SK-N-SH treated with all-trans-retinoic acid at 6 μM for 48 hours (cell line): ENCODE measurements around the gene ADAM19.

Experiments used
- ATAC-seq: fragments of 200-7000 bp; cut with Tn5 transposase; 3 replicates; pipeline ENCODE4 v1.9.1; 2020; ENCODE audit warnings: mild to moderate bottlenecking, moderate library complexity
- BACH2 ChIP-seq: fragments of 250-450 bp; sonication (Bioruptor Pico); IDR thresholded peaks from 2 replicates; pipeline ENCODE4 v1.9.0; 2021; ENCODE audit warnings: mild to moderate bottlenecking, borderline replicate concordance
- CSDC2 ChIP-seq: fragments of 250-450 bp; sonication (Bioruptor Pico); IDR thresholded peaks from 2 replicates; pipeline ENCODE4 v1.5.0; 2020; ENCODE audit warnings: mild to moderate bottlenecking, moderate library complexity
- ESRRG ChIP-seq: fragments of 250-450 bp; sonication (Bioruptor Pico); IDR thresholded peaks from 2 replicates; pipeline ENCODE4 v1.6.1; 2021; ENCODE audit warnings: mild to moderate bottlenecking
- GLIS3 ChIP-seq: fragments of 250-450 bp; sonication (Bioruptor Pico); IDR thresholded peaks from 2 replicates; pipeline ENCODE4 v1.5.0; 2020; ENCODE audit warnings: mild to moderate bottlenecking, moderate library complexity
- ISL1 ChIP-seq: fragments of 250-450 bp; sonication (Bioruptor Pico); IDR thresholded peaks from 2 replicates; pipeline ENCODE4 v2.1.2; 2022; ENCODE audit warnings: mild to moderate bottlenecking, moderate library complexity
- OSR1 ChIP-seq: fragments of 250-450 bp; sonication (Bioruptor Pico); IDR thresholded peaks from 2 replicates; pipeline ENCODE4 v1.8.0; 2022; ENCODE audit warnings: moderate library complexity, mild to moderate bottlenecking, inconsistent platforms
- PPARA ChIP-seq: fragments of 250-450 bp; sonication (Bioruptor Pico); IDR thresholded peaks from 2 replicates; pipeline ENCODE4 v1.5.0; 2020; ENCODE audit warnings: mild to moderate bottlenecking, borderline replicate concordance
- RARB ChIP-seq: fragments of 250-450 bp; sonication (Bioruptor Pico); IDR thresholded peaks from 2 replicates; pipeline ENCODE4 v1.8.0; 2021; ENCODE audit warnings: mild to moderate bottlenecking, moderate library complexity
- SNAI2 ChIP-seq: fragments of 250-450 bp; sonication (Bioruptor Pico); IDR thresholded peaks from 2 replicates; pipeline ENCODE4 v1.5.0; 2020; ENCODE audit warnings: mild to moderate bottlenecking, moderate library complexity
- TCF4 ChIP-seq: fragments of 250-450 bp; sonication (Bioruptor Pico); IDR thresholded peaks from 2 replicates; pipeline ENCODE4 v1.8.0; 2021; ENCODE audit warnings: mild to moderate bottlenecking, moderate library complexity, borderline replicate concordance
- TOX ChIP-seq: fragments of 250-450 bp; sonication (Bioruptor Pico); IDR thresholded peaks from 2 replicates; pipeline ENCODE4 v1.8.0; 2021; ENCODE audit warnings: mild to moderate bottlenecking, moderate library complexity, borderline replicate concordance
- ZC3H10 ChIP-seq: fragments of 250-450 bp; sonication (Bioruptor Pico); IDR thresholded peaks from 2 replicates; pipeline ENCODE4 v1.5.1; 2021; ENCODE audit warnings: mild to moderate bottlenecking, moderate library complexity
- ZFP3 ChIP-seq: fragments of 250-450 bp; sonication (Bioruptor Pico); IDR thresholded peaks from 2 replicates; pipeline ENCODE4 v1.5.0; 2020; ENCODE audit warnings: mild to moderate bottlenecking, moderate library complexity
- ZFP30 ChIP-seq: fragments of 450-650 bp; formaldehyde crosslinking; IDR thresholded peaks from 2 replicates; pipeline ENCODE4 v1.5.0; 2022; ENCODE audit warnings: mild to moderate bottlenecking, moderate library complexity
- ZNF565 ChIP-seq: fragments of 450-650 bp; formaldehyde crosslinking; conservative IDR thresholded peaks from 2 replicates; pipeline ENCODE4 v1.5.0; 2020; ENCODE audit warnings: low read depth, mild to moderate bottlenecking, moderate library complexity
- ZNF70 ChIP-seq: fragments of 450-650 bp; formaldehyde crosslinking; IDR thresholded peaks from 2 replicates; pipeline ENCODE4 v1.5.0; 2020; ENCODE audit warnings: mild to moderate bottlenecking, moderate library complexity
- ZNF8 ChIP-seq: fragments of 450-650 bp; formaldehyde crosslinking; IDR thresholded peaks from 2 replicates; pipeline ENCODE4 v1.5.0; 2020; ENCODE audit warnings: mild to moderate bottlenecking, moderate library complexity
- TF ChIP-seq, protein P1 (sequence below): fragments of 250-450 bp; sonication (Bioruptor Pico); IDR thresholded peaks from 2 replicates; pipeline ENCODE4 v1.8.0; 2021; ENCODE audit warnings: low read depth, mild to moderate bottlenecking, moderate library complexity, borderline replicate concordance
- TF ChIP-seq, protein P2 (sequence below): fragments of 250-450 bp; sonication (Bioruptor Pico); IDR thresholded peaks from 2 replicates; pipeline ENCODE4 v1.5.0; 2020; ENCODE audit warnings: mild to moderate bottlenecking, moderate library complexity
- TF ChIP-seq, protein P3 (sequence below): fragments of 250-450 bp; sonication (Bioruptor Pico); IDR thresholded peaks from 2 replicates; pipeline ENCODE4 v1.5.1; 2020; ENCODE audit warnings: low read depth, mild to moderate bottlenecking, moderate library complexity
- TF ChIP-seq, protein P4 (sequence below): fragments of 250-450 bp; sonication (Bioruptor Pico); IDR thresholded peaks from 2 replicates; pipeline ENCODE4 v1.8.0; 2020; ENCODE audit warnings: mild to moderate bottlenecking, moderate library complexity, borderline replicate concordance
- TF ChIP-seq, protein P5 (sequence below): fragments of 250-450 bp; sonication (Bioruptor Pico); IDR thresholded peaks from 2 replicates; pipeline ENCODE4 v1.5.1; 2021; ENCODE audit warnings: mild to moderate bottlenecking, moderate library complexity

The ADAM19 gene

DNA sequence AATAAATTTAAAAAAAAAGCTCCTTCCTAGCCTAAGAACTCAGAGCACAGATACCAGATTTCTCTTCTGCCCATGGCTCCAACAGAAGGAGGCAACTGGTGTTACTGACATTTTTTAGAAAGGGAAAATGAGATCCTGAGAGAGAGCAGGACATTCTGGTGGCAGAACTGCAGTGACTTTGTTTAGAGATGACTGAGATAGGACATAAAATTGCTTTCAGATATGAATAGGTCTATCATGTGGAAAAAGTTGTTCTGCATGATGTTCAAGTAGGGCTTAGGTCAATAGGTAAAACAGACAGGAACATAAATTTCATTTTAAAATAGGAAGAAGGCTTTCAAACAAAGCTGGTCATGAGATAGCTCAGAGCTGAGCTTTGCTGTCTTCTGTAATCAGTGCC is 66.0 kb downstream of the ADAM19 start:
- ATAC-seq: no peak
- TF ChIP-seq ISL1 (CRISPR knock-in tag) (no peak), CSDC2 (CRISPR knock-in tag) (no peak), RARB (no peak), ZFP30 (no peak), SNAI2 (CRISPR knock-in tag) (no peak), ZNF70 (CRISPR knock-in tag) (no peak), PPARA (no peak), TCF4 (CRISPR knock-in tag) (no peak), ZC3H10 (CRISPR knock-in tag) (no peak), ZNF565 (CRISPR knock-in tag) (no peak), BACH2 (CRISPR knock-in tag) (no peak)
- TF ChIP-seq, protein P1, sequence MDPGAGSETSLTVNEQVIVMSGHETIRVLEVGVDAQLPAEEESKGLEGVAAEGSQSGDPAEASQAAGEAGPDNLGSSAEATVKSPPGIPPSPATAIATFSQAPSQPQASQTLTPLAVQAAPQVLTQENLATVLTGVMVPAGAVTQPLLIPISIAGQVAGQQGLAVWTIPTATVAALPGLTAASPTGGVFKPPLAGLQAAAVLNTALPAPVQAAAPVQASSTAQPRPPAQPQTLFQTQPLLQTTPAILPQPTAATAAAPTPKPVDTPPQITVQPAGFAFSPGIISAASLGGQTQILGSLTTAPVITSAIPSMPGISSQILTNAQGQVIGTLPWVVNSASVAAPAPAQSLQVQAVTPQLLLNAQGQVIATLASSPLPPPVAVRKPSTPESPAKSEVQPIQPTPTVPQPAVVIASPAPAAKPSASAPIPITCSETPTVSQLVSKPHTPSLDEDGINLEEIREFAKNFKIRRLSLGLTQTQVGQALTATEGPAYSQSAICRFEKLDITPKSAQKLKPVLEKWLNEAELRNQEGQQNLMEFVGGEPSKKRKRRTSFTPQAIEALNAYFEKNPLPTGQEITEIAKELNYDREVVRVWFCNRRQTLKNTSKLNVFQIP (CRISPR knock-in tag): no peak
- TF ChIP-seq, protein P2, sequence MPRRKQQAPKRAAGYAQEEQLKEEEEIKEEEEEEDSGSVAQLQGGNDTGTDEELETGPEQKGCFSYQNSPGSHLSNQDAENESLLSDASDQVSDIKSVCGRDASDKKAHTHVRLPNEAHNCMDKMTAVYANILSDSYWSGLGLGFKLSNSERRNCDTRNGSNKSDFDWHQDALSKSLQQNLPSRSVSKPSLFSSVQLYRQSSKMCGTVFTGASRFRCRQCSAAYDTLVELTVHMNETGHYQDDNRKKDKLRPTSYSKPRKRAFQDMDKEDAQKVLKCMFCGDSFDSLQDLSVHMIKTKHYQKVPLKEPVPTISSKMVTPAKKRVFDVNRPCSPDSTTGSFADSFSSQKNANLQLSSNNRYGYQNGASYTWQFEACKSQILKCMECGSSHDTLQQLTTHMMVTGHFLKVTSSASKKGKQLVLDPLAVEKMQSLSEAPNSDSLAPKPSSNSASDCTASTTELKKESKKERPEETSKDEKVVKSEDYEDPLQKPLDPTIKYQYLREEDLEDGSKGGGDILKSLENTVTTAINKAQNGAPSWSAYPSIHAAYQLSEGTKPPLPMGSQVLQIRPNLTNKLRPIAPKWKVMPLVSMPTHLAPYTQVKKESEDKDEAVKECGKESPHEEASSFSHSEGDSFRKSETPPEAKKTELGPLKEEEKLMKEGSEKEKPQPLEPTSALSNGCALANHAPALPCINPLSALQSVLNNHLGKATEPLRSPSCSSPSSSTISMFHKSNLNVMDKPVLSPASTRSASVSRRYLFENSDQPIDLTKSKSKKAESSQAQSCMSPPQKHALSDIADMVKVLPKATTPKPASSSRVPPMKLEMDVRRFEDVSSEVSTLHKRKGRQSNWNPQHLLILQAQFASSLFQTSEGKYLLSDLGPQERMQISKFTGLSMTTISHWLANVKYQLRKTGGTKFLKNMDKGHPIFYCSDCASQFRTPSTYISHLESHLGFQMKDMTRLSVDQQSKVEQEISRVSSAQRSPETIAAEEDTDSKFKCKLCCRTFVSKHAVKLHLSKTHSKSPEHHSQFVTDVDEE (CRISPR knock-in tag): no peak
- TF ChIP-seq, protein P3, sequence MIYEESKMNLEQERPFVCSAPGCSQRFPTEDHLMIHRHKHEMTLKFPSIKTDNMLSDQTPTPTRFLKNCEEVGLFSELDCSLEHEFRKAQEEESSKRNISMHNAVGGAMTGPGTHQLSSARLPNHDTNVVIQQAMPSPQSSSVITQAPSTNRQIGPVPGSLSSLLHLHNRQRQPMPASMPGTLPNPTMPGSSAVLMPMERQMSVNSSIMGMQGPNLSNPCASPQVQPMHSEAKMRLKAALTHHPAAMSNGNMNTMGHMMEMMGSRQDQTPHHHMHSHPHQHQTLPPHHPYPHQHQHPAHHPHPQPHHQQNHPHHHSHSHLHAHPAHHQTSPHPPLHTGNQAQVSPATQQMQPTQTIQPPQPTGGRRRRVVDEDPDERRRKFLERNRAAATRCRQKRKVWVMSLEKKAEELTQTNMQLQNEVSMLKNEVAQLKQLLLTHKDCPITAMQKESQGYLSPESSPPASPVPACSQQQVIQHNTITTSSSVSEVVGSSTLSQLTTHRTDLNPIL (CRISPR knock-in tag): no peak

DNA sequence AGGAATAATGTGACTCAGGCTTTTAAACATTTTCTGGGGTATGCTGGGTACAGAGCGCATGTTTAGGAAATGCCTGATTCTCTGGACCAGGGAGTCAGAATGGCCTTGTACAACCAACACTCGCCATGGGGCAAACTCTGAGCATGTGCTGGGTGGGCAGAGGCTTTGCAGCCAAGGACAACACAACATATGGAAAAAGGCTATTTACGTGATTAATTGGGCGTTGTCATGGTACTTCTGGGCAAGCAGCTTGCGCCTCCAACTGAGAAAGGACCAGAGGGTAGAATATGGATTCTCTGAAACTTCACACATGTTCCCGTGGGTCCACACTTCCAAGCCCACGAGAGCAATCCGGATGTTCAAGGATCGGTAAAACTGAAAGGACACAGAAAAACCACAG is 66.5 kb downstream of the ADAM19 start:
- TF ChIP-seq, protein P1 (CRISPR knock-in tag): no peak
- TF ChIP-seq GLIS3 (CRISPR knock-in tag) (no peak), PPARA (no peak), TCF4 (CRISPR knock-in tag) (no peak), TOX (CRISPR knock-in tag) (no peak), ISL1 (CRISPR knock-in tag) (no peak), RARB (no peak), ZFP3 (CRISPR knock-in tag) (no peak)
- TF ChIP-seq, protein P3 (CRISPR knock-in tag): no peak
- ATAC-seq: no peak

DNA sequence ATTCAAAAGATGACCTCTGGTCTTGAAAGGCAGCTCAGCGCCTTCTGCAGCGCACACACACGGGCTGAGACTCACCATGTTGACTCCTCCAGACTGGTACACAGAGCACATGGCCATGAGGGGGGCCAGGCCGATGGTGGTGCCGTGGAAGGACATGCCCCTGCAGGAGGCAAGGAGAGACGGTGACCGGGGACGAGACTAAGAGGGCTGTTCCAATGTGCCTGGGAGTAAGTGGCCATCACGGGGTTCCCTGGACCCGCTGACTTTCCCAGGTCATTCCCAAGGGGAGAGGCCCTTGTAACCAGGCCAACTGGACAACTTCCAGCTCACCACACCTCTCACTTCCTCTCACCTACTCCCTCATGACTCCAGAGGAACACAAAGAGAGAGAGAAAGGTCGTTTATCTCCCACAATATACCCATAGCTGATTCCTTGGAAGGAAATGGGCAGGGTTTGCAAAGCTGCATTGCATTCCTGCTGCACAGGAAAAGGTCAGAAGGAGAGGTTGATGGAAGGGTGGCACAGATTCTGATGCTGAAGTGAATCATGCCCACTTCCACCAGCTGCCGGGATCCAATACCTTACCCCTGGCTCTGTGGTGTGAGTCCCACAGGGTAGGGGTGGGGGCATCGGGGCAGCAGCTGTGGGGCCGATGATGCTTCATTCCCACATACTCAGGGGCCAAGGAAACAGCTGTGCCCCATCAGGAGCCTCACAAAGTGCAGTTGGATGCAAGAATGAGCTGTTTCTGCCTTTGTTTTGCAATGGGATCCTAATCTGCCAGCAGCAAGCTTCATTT is 68.4 kb downstream of the ADAM19 start:
- no peak for TF ChIP-seq CSDC2 (CRISPR knock-in tag)
- no peak for ATAC-seq

DNA sequence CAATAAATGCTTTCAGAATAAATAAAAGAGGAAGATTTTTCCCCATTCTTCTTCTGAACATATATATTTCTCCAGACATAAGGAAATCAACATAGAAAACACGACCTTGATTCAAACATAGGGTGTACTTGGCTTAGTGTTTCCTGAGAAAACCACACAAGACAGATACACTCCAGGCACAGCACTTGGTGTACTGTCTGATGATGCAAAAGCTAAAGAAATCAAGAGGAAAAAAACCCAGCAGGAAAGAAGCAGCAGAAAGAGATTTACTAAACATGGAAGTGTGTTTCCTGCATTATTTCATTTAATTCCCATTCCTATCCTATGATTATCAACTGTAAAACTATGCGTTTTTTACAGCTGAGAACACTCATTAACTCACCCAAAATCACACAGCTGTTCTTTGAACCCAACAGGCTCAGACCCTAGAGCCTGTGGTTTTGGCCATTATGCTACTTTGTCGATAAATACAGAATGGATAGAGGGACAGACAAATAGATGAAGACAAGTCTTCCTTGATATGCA is 69.4 kb downstream of the ADAM19 start:
- ATAC-seq: no peak
- TF ChIP-seq OSR1 (no peak), GLIS3 (CRISPR knock-in tag) (no peak), ZFP3 (CRISPR knock-in tag) (no peak), ESRRG (no peak), RARB (no peak), ZNF8 (no peak)
- TF ChIP-seq, protein P4, sequence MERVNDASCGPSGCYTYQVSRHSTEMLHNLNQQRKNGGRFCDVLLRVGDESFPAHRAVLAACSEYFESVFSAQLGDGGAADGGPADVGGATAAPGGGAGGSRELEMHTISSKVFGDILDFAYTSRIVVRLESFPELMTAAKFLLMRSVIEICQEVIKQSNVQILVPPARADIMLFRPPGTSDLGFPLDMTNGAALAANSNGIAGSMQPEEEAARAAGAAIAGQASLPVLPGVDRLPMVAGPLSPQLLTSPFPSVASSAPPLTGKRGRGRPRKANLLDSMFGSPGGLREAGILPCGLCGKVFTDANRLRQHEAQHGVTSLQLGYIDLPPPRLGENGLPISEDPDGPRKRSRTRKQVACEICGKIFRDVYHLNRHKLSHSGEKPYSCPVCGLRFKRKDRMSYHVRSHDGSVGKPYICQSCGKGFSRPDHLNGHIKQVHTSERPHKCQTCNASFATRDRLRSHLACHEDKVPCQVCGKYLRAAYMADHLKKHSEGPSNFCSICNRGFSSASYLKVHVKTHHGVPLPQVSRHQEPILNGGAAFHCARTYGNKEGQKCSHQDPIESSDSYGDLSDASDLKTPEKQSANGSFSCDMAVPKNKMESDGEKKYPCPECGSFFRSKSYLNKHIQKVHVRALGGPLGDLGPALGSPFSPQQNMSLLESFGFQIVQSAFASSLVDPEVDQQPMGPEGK: no peak
- TF ChIP-seq, protein P5, sequence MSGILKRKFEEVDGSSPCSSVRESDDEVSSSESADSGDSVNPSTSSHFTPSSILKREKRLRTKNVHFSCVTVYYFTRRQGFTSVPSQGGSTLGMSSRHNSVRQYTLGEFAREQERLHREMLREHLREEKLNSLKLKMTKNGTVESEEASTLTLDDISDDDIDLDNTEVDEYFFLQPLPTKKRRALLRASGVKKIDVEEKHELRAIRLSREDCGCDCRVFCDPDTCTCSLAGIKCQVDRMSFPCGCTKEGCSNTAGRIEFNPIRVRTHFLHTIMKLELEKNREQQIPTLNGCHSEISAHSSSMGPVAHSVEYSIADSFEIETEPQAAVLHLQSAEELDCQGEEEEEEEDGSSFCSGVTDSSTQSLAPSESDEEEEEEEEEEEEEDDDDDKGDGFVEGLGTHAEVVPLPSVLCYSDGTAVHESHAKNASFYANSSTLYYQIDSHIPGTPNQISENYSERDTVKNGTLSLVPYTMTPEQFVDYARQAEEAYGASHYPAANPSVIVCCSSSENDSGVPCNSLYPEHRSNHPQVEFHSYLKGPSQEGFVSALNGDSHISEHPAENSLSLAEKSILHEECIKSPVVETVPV: no peak
- TF ChIP-seq, protein P3 (CRISPR knock-in tag): no peak
